GM13976 (cell line): Measurements from ENCODE around the gene UNC5C.

Experiments used
- DNase-seq: peaks from one replicate; pipeline ENCODE4 v3.0.0; 2012; ENCODE audit warnings: low spot score
- CTCF ChIP-seq: IDR thresholded peaks from 2 replicates; pipeline ENCODE4 v1.5.1; 2012; ENCODE audit warnings: borderline replicate concordance, mild to moderate bottlenecking; ENCODE audit not compliant: insufficient read depth; ENCODE audit errors: extremely low read depth, missing control alignments, control extremely low read depth
- in situ Hi-C: fragments of 300-500 bp; cut with MboI; formaldehyde crosslinking; loops from one replicate; pipeline ENCODE4 v1.12.0; 2022; ENCODE audit warnings: low sequenced_read_pairs, mixed read lengths, inconsistent platforms; ENCODE audit not compliant: unreplicated experiment

The UNC5C gene

GRCh38 chr4:95232358-95233156, 316.2 kb downstream of the UNC5C start:
- in situ Hi-C loops, result no loop called here
- no peak for TF ChIP-seq CTCF
- DNase-seq, result no peak

- DNase-seq, result no peak
- TF ChIP-seq CTCF, result no peak
- in situ Hi-C loops, result no loop called here
These were observed 317.1 kb downstream of the UNC5C start for GRCh38 chr4:95231681-95232080.

GRCh38 chr4:95225849-95226248, 322.9 kb downstream of the UNC5C start:
- no peak for DNase-seq
- no peak for TF ChIP-seq CTCF
- in situ Hi-C loops, result no loop called here

GRCh38 chr4:95224402-95224801, 324.4 kb downstream of the UNC5C start:
- DNase-seq, result no peak
- no peak for TF ChIP-seq CTCF
- in situ Hi-C loops, result no loop called here

GRCh38 chr4:95220205-95221175, 328.3 kb downstream of the UNC5C start:
- in situ Hi-C loops, result no loop called here
- DNase-seq, result no peak

More at GRCh38 chr4:95220205-95221175, 328.3 kb downstream of the UNC5C start:
- no peak for TF ChIP-seq CTCF
